ENCODE data around the gene SANBR. TPM values are rescaled to one million over a fixed set of nuclear protein-coding genes. Genes with fewer than 3 reads are reported as not detected.

The SANBR gene
- total and polyA plus RNA-seq, 2 of the 13 experiments (the other 11 are each of a cell fraction or from before 2014, with no cell fraction given), result 9.8 to 20.9 TPM

- TF ChIP-seq HNF1A (IDR thresholded peaks at IDR 0.05; ENCODE audit: low read depth) (no peak), HNF1A (CRISPR knock-in tag; IDR thresholded peaks at IDR 0.05; ENCODE audit: borderline replicate concordance) (no peak), ISL2 (CRISPR knock-in tag; IDR thresholded peaks at IDR 0.05) (peak; percentile 93), ZNF329 (CRISPR knock-in tag; IDR thresholded peaks at IDR 0.05; ENCODE audit: low read depth) (no peak), ZNF879 (CRISPR knock-in tag; IDR thresholded peaks at IDR 0.05) (no peak), MBD4 (IDR thresholded peaks at IDR 0.05; ENCODE audit: borderline replicate concordance, low read length) (0 out of 2 replicates have a peak, but pooled peaks have one; percentile 30), ZNF800 (CRISPR knock-in tag; IDR thresholded peaks at IDR 0.05) (peak; percentile 4; the same call in 1 of the 2 replicates), XRCC5 (optimal IDR thresholded peaks at IDR 0.05; ENCODE audit: low read length) (no peak), FLYWCH1 (CRISPR knock-in tag; IDR thresholded peaks at IDR 0.05) (no peak), ZNF354B (CRISPR knock-in tag; IDR thresholded peaks at IDR 0.05) (no peak), ZNF549 (CRISPR knock-in tag; IDR thresholded peaks at IDR 0.05) (0 out of 2 replicates have a peak, but pooled peaks have one; percentile 48), MTF1 (CRISPR knock-in tag; IDR thresholded peaks at IDR 0.05) (peak; percentile 78; the same call in 1 of the 2 replicates), GMEB2 (CRISPR knock-in tag; IDR thresholded peaks at IDR 0.05; ENCODE audit: low read depth) (no peak), TFE3 (CRISPR knock-in tag; IDR thresholded peaks at IDR 0.05) (peak; percentile 64; the same call in 1 of the 2 replicates), SNAPC2 (CRISPR knock-in tag; IDR thresholded peaks at IDR 0.05) (no peak; the same call in 1 of the 2 replicates), POGK (CRISPR knock-in tag; conservative IDR thresholded peaks at IDR 0.05) (peak; percentile 79), TEAD2 (CRISPR knock-in tag; IDR thresholded peaks at IDR 0.05) (no peak), TEAD3 (CRISPR knock-in tag; optimal IDR thresholded peaks at IDR 0.05; ENCODE audit: borderline replicate concordance) (peak; percentile 95), ZSCAN20 (CRISPR knock-in tag; IDR thresholded peaks at IDR 0.05; ENCODE audit: borderline replicate concordance) (peak; percentile 57; the same call in 1 of the 2 replicates)
Observed at GRCh38 chr2:61018318-61018755, 47.3 kb upstream of the SANBR start (continued).
